GM18508 (cell line): Measurements from ENCODE around the gene CBL.

Source experiments
- ATAC-seq: cut with Tn5 transposase; IDR thresholded peaks from one replicate; pipeline ENCODE4 v1.9.1; 2021; ENCODE audit warnings: moderate number of reproducible peaks; ENCODE audit not compliant: insufficient read depth, unreplicated experiment

Gene CBL

DNA sequence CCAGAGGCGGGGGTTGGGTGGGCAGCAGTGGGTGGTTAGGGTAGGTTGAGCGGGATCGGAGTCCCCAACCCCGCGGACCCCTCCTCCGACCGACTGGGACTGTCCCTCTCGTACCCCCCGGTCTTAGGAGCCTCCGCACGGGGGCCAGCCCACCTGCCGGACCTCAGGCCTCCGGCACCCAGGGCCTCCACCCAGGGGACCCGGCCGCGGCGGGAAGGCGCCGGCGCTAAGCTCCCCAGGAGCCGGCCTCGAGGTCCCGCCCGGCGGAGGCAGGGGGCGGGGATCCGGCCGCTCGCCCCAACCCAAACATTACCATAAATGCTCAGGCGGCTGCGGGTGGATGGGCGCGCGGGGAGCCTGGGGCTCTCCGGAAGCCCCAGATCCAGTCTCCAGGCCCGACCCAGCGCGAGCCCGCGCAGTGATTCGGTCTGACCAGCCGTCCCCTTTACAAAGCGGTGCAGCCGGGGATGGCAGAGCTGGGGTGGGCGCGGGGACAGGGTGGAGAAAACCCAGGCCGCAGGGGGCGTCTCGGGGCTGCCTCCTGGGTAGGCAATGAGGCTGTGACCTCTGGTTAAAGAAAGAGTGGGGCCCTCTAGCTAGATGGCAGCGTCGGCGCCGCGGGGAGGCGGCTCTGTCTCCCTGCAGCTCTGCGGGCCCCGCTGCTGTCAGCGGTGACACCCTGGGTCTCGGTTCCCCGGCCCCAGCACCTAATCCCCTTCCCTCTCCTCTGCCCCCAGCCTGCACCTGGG is 114.8 kb downstream of the CBL start:
- no peak for ATAC-seq

DNA sequence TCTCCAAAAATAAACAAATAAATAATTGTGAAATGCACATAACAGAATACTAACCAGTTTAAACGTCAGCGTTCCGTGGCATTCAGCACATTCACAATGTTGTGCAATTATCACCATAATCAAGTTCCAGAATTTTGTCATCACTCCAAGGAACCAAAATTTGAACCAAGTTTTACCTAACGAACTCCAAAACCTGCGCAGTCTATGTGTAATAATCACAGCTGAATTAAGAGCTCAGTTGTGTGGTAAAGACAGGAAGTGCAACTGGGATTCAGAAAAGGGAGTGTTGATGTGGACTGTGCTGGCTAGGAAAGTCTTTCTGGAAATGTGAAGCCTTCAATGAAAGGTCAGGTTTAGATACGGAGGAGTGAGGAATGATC is 116.2 kb downstream of the CBL start:
- no peak for ATAC-seq

DNA sequence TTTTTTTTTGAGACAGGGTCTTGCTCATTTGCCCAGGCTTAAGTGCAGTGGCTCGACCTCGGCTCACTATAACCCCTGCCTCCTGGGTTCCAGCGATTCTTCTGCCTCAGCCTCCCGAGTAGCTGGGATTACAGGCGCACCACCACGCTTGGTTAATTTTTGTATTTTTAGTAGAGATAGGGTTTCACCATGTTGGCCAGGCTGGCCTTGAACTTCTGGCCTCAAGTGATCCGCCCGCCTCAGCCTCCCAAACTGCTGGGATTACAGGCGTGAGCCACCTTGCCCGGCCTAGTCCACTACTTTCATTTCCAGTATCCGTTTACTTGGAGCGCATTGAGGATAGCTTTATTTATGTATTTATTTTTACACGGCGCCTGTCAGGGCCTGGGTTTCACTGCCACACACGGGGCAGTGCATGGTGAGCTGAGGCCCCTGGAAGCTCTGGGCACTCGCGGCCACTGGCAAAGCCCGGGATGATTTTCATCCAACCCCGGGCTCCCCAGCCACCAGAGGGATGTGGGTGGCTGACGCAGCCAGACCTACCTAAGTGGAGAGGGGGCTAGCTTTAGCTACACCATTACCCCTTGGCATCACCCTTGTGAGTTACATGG is 116.9 kb downstream of the CBL start:
- ATAC-seq = no peak

DNA sequence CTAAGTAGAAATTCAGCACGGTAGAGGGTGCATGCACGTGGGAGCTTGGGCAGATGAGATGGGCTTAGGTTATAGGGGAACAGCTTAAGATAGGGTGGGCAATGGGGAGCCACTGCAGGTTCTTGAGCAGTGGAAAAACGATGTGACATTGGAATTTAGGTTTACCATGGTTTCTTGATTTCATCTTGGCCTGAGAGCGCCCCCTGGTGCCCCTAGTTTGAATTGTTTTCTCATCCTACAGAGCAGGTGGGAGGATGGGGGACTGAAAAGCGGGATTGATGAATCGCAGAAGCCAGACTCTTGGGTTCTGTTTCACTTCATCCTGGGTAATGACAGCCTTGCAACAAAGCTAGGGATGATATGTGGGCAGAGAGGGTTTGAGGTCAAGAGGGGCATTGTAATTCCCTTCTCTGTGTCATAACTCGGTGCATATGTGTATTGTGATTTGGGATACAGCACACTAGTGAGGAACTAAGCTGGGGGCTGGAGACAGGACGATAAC is 117.4 kb downstream of the CBL start:
- no peak for ATAC-seq

DNA sequence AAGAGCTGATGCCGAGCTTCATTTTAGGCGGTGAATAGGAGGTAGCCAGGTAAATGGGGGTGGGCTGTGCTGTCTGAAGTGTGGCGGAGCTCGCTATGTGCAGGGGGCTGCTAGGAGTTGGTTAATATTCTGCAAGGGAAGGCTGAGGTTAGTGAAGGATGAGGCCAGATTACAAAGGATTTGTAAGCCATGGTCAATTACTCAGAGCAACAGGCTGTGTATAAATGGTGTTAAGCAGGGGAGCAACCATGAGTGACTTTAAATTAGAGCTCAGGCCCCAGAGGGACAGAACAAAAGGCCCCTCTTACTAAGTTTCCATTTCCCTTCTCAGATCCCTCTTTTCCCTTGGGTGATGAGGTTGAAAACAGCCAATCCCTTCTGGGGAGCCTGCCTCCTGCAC is 118.0 kb downstream of the CBL start:
- ATAC-seq = no peak

DNA sequence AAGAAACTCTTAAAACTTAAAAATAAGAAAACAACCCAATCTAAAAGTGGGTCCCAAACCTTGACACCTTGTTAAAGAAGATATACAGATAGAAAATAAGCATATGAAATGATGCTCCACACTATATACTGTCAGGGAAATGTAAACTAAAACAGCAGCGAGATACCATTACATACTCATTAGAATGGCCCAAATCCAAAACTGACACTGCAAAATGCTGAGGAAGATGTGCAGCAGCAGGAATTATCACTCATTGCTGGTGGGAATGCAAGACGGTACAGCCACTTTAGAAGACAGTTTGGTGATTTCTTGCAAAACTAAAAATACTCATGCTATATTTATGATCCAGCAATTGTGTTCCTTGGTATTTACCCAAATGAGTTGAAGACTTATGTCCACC is 123.2 kb downstream of the CBL start:
- no peak for ATAC-seq

DNA sequence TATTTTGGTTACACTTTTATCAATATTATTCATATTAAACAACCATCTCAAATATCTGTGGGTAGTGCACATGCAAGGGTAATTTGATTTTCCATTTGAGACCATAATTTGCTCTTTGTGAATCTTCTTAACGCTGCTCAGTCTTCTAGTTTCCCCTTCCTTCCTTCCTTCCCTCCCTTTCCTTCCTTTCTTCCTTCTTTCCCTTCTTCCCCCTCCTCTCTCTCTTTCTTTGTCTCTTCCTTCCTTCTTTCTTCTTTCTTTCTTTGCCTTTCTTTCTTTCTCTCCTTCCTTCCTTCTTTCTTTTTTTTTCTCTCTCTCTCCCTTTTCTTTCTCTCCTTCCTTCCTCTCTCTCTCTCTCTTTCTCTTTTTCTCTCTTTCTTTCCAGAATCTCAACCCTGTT is 124.1 kb downstream of the CBL start:
- no peak for ATAC-seq

DNA sequence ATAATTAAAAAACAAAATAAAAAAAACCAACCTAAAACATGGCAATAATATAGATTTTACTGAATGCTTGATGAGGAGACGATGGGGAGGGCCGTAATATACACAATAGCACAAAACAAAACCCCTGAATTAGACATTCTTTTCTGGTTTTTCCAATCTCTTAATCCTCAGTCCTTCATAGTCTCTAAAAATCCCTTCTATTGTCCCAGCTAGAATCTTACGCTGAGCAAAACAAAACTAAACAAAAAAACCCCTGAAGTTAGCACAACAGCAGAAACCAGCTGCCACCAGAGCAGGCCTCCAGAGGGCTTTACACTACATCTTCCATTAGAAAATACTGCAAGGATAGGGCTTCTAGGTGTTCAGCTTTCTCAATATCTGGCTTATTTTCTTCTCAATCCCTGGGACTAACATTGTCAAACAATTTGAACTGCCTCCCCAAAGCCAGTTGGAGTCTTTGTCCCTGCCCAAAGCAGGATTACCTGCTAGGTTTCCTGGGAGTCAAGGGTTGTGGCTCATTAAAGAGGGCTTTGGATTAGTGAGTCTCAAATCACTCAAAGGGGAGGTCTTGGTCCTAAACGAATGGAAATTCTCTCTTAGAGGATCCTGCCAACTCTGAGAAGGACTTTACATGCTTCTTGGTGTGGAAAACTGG is 126.1 kb downstream of the CBL start:
- no peak for ATAC-seq

DNA sequence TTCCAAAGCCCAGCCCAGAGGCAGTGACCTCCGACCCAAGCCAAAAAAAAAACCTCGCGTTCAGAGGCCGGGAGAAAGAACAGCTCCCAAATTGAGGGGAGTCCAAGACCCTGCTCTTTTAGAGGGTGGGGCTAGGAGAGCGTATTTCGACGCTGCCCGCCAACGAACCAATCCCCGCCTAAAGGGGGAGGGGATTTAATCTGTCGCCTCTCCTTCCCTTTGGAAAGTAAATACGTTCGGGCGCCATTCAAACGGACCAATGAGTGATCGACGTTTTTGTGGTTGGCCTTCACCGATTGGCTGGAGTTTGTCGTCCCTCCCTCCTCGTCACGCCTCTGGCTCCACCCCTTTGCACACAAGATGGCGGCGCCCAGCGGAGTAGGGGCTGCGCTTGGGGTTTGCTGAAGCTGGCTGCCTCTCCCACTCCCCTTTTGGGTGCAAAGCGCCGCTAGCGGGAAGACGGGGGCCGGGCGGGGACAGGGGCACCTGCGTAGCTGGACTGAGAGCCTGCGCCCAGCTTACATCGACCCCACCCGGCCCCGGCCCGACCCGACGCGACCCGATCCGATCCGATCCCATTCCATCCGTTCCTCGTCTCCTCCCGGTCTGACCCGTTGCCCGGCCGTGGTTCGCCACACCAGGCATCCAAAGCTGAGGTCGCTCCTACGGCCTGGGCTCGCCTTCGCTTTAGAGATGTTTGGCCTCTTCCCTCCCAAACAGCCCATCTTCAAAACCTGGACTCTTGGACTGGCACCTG is 128.2 kb downstream of the CBL start, which contains the start of gene RNF26:
TSS of gene RNF26 (plus strand) at position 354 of the 757 bp plus-strand sequence. CDS start 596 bp downstream, outside the sequence.
- peak; percentile 82 for ATAC-seq

DNA sequence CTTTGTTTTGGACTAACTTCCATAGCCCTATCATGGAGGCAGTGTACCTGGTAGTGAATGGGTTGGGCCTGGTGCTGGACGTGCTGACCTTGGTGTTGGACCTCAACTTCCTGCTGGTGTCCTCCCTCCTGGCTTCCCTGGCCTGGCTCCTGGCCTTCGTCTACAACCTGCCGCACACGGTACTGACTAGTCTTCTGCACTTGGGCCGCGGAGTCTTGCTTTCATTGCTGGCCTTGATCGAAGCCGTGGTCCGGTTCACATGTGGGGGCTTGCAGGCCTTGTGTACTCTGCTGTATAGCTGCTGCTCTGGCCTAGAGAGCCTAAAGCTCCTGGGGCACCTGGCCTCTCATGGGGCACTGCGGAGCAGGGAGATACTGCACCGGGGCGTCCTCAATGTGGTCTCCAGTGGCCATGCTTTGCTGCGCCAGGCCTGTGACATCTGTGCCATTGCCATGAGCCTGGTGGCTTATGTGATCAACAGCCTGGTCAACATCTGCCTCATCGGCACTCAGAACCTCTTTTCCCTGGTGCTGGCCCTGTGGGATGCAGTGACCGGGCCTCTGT is 129.0 kb downstream of the CBL start:
- no peak for ATAC-seq

DNA sequence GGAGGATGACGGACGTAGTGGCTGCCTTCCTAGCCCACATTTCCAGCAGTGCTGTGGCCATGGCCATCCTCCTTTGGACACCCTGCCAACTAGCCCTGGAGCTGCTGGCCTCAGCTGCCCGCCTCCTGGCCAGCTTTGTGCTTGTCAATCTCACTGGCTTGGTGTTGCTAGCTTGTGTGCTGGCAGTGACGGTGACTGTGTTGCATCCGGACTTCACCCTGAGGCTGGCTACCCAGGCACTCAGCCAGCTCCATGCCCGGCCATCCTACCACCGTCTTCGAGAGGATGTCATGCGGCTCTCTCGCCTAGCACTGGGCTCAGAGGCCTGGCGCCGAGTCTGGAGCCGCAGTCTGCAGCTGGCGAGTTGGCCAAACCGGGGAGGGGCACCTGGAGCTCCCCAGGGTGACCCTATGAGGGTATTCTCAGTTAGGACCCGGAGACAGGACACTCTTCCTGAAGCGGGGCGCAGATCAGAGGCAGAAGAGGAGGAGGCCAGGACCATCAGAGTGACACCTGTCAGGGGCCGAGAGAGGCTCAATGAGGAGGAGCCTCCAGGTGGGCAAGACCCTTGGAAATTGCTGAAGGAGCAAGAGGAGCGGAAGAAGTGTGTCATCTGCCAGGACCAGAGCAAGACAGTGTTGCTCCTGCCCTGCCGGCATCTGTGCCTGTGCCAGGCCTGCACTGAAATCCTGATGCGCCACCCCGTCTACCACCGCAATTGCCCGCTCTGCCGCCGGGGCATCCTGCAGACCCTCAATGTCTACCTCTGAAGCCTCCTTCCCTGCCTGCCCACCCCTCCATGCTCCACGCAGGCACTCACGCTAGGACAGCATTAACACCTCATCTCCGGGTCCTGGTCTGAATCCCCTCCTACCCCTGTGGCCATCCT is 129.8 kb downstream of the CBL start:
- ATAC-seq = no peak

DNA sequence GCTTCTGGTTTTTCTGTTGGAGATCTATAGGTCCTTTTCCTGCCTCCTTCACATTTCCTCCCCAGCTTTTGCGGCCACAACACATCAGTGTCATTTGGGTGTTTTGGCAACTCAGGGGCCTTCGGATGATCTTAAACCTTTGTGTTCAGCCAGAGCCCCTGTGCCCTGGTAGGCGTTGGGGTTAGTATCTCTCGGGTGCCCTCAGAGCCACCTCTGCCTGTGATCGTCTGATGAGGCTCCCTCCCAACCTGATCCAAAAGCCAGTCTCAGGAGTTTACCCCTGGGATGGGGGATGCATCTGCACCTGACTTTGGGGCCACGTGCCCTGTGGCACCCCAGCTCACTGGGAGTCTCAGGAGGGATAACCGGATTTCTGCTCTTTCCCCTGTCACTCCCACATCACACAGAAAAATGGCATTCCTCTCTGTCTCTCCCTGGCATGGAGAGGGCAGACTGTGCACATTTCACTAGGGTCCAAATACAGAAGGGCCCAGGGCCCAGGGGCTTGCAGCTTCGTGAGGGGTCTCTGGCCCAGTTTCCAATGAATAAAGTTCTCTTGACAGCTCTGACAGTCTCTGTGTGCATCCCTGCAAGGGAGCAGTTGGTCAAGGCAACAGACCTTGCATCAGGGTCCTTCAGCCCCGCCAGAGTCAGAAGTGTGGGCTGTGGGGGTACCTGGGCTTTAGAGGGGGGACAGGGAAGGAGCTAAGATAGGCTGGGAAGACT is 130.8 kb downstream of the CBL start:
- ATAC-seq = no peak

DNA sequence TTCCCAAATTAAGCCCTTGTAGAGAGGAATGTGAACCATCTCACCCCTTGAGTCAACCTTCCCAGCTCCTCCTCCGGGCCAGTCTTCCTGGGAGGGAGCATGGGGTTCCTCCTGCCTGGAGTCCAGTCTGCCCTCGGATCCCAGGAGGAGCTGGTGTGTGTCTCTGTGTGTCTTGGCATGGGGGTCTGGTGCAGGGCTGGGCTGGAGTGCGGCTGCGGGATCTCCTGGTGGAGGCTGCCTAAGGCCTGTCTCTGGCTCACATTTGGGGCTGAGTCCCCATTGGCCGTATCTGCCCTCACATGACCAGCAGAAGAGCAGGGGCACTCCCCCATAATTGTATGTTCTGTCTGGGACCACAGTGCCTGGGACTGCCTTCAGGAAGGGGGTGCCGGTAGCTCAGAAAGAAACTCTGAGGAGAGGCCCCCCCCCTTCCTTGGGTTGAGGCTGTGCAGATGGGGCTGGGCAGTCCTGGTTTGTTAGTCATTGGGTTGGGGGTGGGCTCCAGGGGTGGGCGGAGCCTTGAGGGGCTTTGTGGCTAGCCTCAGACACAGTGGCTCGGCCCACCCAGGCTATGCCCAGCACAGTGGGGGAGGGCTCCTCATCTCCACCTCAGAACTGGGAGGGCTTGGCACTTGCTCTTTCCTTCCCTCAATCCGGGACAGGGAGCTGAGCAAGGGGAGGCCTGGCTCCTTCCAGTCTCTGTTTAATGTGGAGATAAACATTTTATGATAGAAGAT is 131.6 kb downstream of the CBL start:
- ATAC-seq = no peak

DNA sequence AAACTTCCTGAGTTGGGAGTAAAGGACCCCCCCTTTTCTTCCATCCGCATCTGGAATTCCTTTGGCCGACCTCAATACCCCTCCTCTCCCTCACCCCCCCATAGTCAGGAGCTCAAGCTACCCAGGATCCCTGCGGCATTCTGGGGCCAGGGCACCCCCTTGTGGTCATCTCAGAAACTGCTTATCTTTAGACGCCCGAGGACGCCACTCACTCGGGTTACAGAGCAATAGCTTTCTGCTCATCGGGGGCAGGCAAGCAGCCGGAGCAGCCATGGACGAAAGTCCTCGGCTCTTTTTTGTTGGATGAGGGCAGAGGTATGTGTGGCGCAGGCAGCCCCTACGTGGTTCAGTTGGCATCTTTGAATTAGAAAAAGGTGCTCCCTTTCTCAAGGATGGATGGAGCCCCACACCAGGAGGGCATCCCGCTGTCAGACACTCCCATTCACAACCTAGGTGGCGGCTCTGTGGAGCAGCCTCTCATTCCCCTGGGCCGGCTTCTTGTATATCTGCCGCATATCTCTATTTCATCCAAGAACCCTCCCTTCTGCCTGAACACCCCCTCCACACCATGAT is 132.3 kb downstream of the CBL start:
- ATAC-seq = no peak

DNA sequence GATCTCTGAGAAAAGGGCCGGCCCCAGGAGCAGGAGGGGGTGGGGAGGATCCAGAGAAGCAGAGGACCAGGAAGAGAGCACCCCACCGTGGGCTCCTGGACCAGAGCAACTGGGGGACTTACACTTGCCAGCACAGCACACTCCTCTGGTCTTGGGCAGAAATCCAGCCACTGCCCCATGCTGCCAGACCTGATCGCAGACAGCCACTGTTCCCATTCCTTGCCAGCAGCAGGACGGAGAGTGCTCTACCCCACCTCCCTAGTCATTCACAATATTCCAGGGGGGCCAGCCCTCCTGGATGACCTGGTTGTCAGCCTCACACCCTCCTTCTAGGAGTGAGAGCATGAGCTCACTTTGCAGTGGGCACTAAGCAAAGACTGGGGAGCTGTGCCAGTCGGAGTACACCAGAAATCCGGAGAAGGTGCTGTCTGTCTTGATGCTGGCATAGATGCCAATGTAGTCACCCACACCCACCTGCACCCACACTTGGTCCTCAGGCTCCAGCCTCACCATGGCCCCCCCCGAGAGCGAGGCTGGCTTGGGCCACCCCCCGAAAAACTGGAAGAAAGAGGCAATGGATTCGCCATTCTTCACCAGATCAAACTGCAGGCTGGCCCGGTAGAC is 132.9 kb downstream of the CBL start:
- ATAC-seq = no peak

DNA sequence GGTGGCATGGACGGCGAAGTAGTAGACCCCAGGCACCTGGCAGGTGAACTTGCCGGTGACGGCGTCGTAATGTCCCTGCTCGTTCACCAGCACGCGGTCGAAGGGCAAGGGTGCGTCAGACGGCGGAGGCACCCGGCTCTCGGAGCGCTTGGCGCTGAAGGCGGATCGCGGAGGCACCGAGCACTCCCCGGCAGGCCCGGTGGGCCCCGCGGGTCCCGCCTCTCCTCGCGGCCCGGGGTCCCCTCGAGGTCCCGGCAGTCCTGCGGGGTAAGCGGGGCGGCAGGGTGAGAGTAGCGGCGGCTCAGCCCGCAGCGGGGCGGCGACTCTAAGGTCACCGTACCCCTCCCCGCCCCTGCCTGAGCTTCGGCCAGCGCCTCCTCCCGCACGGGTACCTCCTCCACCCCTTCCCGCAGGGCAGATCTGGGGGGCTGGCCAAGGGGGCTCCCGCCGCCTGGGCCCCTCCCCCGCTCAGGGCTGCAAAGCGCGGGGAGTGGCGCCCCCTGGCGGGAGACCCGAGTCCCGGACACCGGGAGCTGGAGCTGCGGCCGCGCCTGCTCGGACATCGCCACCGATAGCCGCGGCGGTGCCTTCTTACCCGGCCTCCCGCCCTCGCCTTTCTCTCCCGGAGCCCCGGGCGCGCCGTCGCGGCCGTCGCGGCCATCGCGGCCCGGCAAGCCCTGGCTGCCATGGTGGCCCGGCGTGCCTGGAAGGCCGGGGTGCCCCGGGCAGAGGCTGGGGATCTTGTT is 133.6 kb downstream of the CBL start:
- ATAC-seq = no peak
